MM.1S (cell line): ENCODE measurements around the gene C2CD2L.

Source experiments
- DNase-seq: peaks from one replicate; pipeline ENCODE4 v3.0.0-alpha.2; 2015
- H2AFZ ChIP-seq: fragments of 300-600 bp; sonication (generic); 2 replicates; pipeline ENCODE4 v1.6.0; 2016; ENCODE audit warnings: antibody characterized with exemption, low read length
- H3F3A ChIP-seq: fragments of 300-600 bp; sonication (generic); 2 replicates; pipeline ENCODE4 v1.6.1; 2016; ENCODE audit warnings: mild to moderate bottlenecking, antibody characterized with exemption, low read length, moderate library complexity, mixed read lengths; ENCODE audit not compliant: insufficient read depth
- H3K27ac ChIP-seq: fragments of 300-600 bp; sonication (generic); 2 replicates; pipeline ENCODE4 v1.5.1; 2016; ENCODE audit warnings: mild to moderate bottlenecking, low read length
- H3K27me3 ChIP-seq: fragments of 300-600 bp; sonication (generic); replicated peaks from 2 replicates; pipeline ENCODE4 v1.6.0; 2016; ENCODE audit warnings: low read length; ENCODE audit not compliant: insufficient read depth
- H3K36me3 ChIP-seq: fragments of 300-600 bp; sonication (generic); replicated peaks from 2 replicates; pipeline ENCODE4 v1.6.1; 2016; ENCODE audit warnings: mild to moderate bottlenecking, low read length, mixed read lengths; ENCODE audit not compliant: insufficient read depth
- H3K4me1 ChIP-seq: fragments of 300-600 bp; sonication (generic); 2 replicates; pipeline ENCODE4 v1.6.1; 2016; ENCODE audit warnings: low read length, mixed read lengths
- H3K4me2 ChIP-seq: fragments of 300-600 bp; sonication (generic); 2 replicates; pipeline ENCODE4 v1.6.0; 2016; ENCODE audit warnings: low read depth, low read length
- H3K4me3 ChIP-seq: fragments of 300-600 bp; sonication (generic); 2 replicates; pipeline ENCODE4 v1.5.1; 2016; ENCODE audit warnings: low read length, mixed read lengths
- H3K79me2 ChIP-seq: fragments of 300-600 bp; sonication (generic); 2 replicates; pipeline ENCODE4 v1.6.1; 2016; ENCODE audit warnings: mixed run types, low read length, mixed read lengths
- H3K9ac ChIP-seq: fragments of 300-600 bp; sonication (generic); 2 replicates; pipeline ENCODE4 v1.6.1; 2016; ENCODE audit warnings: low read length, mixed read lengths
- H3K9me2 ChIP-seq: fragments of 300-600 bp; sonication (generic); replicated peaks from 2 replicates; pipeline ENCODE4 v1.6.1; 2016; ENCODE audit warnings: mild to moderate bottlenecking, low read length, mixed read lengths; ENCODE audit not compliant: insufficient read depth
- H3K9me3 ChIP-seq: fragments of 300-600 bp; sonication (generic); replicated peaks from 2 replicates; pipeline ENCODE4 v1.6.1; 2016; ENCODE audit warnings: mild to moderate bottlenecking, low read length, mixed read lengths; ENCODE audit not compliant: insufficient read depth
- H4K20me1 ChIP-seq: fragments of 300-600 bp; sonication (generic); 2 replicates; pipeline ENCODE4 v1.6.1; 2016; ENCODE audit warnings: mild to moderate bottlenecking, low read length, moderate library complexity, mixed read lengths; ENCODE audit not compliant: insufficient read depth
- EZH2 ChIP-seq: fragments of 300-600 bp; sonication (generic); optimal IDR thresholded peaks from 2 replicates; pipeline ENCODE3; 2017; ENCODE audit warnings: low read depth, mild to moderate bottlenecking, antibody characterized with exemption, low read length, mixed read lengths
- EZH2phosphoT487 ChIP-seq: fragments of 300-600 bp; sonication (generic); IDR thresholded peaks from 2 replicates; pipeline ENCODE4 v1.6.1; 2018; ENCODE audit warnings: antibody characterized with exemption, low read length
- TF ChIP-seq, protein P1 (sequence below): fragments of 300-600 bp; sonication (generic); IDR thresholded peaks from 2 replicates; pipeline ENCODE4 v1.5.1; 2016; ENCODE audit warnings: antibody characterized with exemption, low read length, mixed read lengths

The C2CD2L gene

DNA sequence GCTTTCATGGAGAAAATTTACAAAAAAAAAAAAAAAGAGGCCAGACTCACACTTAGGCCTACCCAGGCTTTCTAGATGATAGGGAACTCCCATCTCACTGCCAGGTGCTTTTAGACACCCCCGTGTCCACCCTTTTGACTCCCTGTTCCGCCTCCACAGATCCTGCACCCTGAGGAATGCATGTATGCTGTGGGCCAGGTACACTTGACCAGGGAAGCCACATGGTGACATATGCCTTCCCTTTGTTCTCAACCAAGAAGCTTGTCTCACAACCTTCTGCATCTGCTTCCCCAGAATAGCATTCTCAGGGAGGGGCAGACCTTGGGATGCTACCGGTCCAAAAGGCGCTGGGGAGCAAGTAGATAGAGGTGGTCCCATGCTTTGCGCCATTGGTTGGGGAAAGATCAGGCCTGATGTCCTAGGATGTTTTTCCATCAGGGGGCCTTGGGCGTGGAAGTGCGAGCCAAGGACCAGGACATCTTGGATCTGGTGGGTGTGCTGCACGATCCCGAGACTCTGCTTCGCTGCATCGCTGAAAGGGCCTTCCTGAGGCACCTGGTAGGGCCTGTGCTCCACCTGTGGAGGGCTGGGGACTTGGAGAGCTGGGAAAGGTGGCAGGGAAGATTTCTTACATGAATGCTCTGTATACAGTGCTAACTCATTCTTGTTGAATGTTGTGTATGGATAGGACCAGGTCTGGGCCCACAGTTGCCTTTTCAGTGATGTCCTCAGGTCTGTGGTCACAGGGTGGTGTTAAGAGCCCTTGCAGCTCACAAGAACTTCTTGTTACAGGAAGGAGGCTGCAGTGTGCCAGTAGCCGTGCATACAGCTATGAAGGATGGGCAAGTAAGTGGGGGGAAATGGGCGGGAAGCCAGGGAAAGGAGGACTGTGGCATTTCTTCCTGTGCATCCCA, 14.9 kb upstream of the C2CD2L start:
- Histone ChIP-seq H3K4me3 (no peak overlapping the region), H3K27me3 (no peaks in the 10 kb centered on the region), H3K9me3 (no peaks in the 10 kb centered on the region), H4K20me1 (peaks cover 13% of the 10 kb centered on the region), H3K36me3 (0 out of 2 replicates have a peak, but pooled peaks cover 5% of the 10 kb centered on the region), H3K4me1 (peaks cover 27% of the 10 kb centered on the region), H3K9ac (no peak overlapping the region), H2AFZ (no peak overlapping the region), H3K4me2 (no peak overlapping the region), H3K9me2 (no peaks in the 10 kb centered on the region), H3K27ac (peak overlapping the region; percentile 65; the same call in 1 of the 2 replicates), H3F3A (peaks cover 51% of the 10 kb centered on the region), H3K79me2 (peaks cover 43% of the 10 kb centered on the region)
- DNase-seq: no peak
- no peak for TF ChIP-seq EZH2phosphoT487
- TF ChIP-seq EZH2: no peak
- TF ChIP-seq, protein P1, sequence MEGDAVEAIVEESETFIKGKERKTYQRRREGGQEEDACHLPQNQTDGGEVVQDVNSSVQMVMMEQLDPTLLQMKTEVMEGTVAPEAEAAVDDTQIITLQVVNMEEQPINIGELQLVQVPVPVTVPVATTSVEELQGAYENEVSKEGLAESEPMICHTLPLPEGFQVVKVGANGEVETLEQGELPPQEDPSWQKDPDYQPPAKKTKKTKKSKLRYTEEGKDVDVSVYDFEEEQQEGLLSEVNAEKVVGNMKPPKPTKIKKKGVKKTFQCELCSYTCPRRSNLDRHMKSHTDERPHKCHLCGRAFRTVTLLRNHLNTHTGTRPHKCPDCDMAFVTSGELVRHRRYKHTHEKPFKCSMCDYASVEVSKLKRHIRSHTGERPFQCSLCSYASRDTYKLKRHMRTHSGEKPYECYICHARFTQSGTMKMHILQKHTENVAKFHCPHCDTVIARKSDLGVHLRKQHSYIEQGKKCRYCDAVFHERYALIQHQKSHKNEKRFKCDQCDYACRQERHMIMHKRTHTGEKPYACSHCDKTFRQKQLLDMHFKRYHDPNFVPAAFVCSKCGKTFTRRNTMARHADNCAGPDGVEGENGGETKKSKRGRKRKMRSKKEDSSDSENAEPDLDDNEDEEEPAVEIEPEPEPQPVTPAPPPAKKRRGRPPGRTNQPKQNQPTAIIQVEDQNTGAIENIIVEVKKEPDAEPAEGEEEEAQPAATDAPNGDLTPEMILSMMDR: no peak

DNA sequence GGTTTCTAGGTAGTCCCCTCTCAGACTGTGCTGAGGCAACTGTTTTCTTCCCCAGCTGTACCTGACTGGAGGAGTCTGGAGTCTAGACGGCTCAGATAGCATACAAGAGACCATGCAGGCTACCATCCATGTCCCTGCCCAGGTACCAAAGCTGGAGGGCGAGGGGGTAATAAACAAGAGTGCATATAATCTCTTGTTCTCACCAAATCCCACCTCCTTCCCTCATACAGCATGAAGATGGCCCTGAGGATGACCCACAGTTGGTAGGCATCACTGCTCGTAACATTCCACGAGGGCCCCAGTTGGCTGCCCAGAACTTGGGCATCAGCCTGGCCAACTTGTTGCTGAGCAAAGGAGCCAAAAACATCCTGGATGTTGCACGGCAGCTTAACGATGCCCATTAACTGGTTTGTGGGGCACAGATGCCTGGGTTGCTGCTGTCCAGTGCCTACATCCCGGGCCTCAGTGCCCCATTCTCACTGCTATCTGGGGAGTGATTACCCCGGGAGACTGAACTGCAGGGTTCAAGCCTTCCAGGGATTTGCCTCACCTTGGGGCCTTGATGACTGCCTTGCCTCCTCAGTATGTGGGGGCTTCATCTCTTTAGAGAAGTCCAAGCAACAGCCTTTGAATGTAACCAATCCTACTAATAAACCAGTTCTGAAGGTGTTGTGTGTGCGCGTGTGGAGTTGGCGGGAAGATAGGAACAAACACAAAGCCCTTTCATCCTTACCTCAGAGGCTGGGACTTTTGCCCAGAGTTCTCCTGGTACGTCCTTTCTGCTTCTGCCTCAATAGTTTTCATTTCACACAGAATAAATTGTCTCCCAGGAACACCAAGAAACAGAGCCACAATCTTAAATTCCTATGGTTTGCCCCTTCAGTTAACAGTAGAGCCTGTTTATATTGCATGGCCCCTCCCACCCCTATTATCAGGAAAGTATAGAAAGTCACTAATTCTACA, 14.0 kb upstream of the C2CD2L start:
- peak overlapping the region; percentile 97 for H3K4me2 ChIP-seq
- peaks cover 54% of the 10 kb centered on the region for H3F3A ChIP-seq
- no peaks in the 10 kb centered on the region for H3K9me3 ChIP-seq
- H4K20me1 ChIP-seq: peaks cover 13% of the 10 kb centered on the region
- DNase-seq: no peak
- H3K4me1 ChIP-seq: peaks cover 29% of the 10 kb centered on the region
- H3K4me3 ChIP-seq: peak overlapping the region; percentile 74
- 0 out of 2 replicates have a peak, but pooled peaks cover 5% of the 10 kb centered on the region for H3K36me3 ChIP-seq
- no peak overlapping the region for H2AFZ ChIP-seq
- no peaks in the 10 kb centered on the region for H3K27me3 ChIP-seq
- no peaks in the 10 kb centered on the region for H3K9me2 ChIP-seq
- H3K9ac ChIP-seq: peak overlapping the region; percentile 84; the same call in 1 of the 2 replicates
- TF ChIP-seq EZH2 (no peak), EZH2phosphoT487 (no peak)
- TF ChIP-seq, protein P1: no peak
- H3K79me2 ChIP-seq: peaks cover 34% of the 10 kb centered on the region
- H3K27ac ChIP-seq: peak overlapping the region; percentile 65; the same call in 1 of the 2 replicates

DNA sequence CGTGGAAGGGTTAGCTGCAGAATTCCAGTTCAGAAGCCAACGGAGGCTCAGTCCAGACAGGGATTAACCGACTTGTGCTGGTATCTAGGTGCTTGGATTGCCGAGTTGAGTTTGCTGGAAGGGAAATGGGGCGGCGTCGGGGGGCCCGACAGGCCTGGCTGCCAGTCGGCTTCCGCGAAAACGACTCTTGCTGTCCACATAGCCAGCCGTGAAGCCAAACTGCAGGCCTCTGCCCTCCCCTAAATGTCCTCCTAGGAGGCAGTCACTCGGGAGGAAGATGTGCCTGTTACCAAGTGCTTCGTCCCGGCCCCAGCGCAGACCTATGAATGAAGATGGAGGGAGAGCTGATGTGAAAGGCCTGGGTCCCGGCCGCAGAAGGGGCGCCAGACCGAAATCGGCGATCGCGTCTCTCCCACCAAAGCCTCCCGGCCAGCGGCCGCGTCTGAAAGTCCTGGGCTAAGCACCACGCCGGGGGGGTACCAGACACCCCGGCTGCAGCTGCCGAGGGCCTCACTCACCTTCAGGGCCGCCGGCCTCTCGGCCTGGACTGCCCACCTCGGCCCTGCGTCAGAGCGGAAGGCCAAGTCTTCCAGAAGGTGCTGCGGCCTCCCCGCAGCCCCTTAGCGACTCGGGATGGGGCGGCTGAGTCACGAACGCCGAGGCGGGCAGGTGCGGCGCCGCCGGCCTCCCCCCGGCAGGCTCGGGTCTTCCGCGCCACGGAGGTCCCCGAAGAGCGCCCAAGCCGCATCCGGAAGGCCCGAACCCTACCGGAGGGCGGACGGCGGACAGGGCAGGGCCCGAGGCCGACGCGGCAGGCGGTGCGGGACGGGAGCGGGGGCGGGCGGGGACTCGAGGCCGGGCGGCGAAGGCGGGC, 13.0 kb upstream of the C2CD2L start:
- no peak for DNase-seq
- Histone ChIP-seq H2AFZ (no peak overlapping the region), H3K79me2 (peaks cover 34% of the 10 kb centered on the region), H3F3A (peaks cover 54% of the 10 kb centered on the region), H3K36me3 (0 out of 2 replicates have a peak, but pooled peaks cover 5% of the 10 kb centered on the region), H3K4me2 (peak overlapping the region; percentile 97), H4K20me1 (peaks cover 13% of the 10 kb centered on the region), H3K27ac (peak overlapping the region; percentile 65; the same call in 1 of the 2 replicates), H3K4me3 (peak overlapping the region; percentile 74), H3K27me3 (no peaks in the 10 kb centered on the region), H3K9me2 (no peaks in the 10 kb centered on the region), H3K9ac (peak overlapping the region; percentile 84), H3K4me1 (peaks cover 30% of the 10 kb centered on the region), H3K9me3 (no peaks in the 10 kb centered on the region)
- TF ChIP-seq EZH2 (no peak), EZH2phosphoT487 (no peak)
- TF ChIP-seq, protein P1: no peak
